GM18867 (cell line): ENCODE measurements around the gene C12orf60.

Experiments used
- ATAC-seq: cut with Tn5 transposase; IDR thresholded peaks from one replicate; pipeline ENCODE4 v1.9.1; 2021; ENCODE audit warnings: mild to moderate bottlenecking, moderate library complexity; ENCODE audit not compliant: unreplicated experiment

The C12orf60 gene

DNA sequence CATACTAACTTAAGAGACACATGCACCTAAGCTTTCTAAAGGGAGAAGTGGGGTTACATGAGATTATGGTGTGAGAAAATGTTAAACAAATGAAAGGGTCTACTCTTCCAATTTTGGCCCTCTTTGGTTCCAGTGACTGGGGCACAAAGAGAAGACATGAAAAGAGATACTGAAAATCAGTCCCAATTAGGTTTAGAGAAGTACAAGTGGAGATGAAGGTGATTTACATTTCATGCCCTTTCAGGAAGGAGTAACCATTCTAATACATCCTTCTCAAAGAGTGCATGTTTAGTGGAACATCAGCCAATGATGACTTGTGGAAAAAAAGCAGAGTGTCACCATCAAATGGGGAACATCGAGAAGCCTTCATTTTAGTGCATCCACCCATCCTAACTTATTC, 67.8 kb downstream of the C12orf60 start:
- peak; percentile 65 for ATAC-seq

- ATAC-seq = no peak
Measured at GRCh38 chr12:14871886-14872285, 68.4 kb downstream of the C12orf60 start.

- no peak for ATAC-seq
Measured at GRCh38 chr12:14873440-14874185, 70.1 kb downstream of the C12orf60 start.
